H9 (cell line): Measurements from ENCODE around the gene ERC2. TPM values are rescaled to one million over a fixed set of nuclear protein-coding genes. Genes with fewer than 3 reads are reported as not detected.

Experiments
- DNase-seq: peaks from one replicate; pipeline ENCODE4 v3.0.0-alpha.2; 2017
- H2AFZ ChIP-seq: one replicate; pipeline ENCODE4 v1.6.1; 2013; ENCODE audit warnings: mild to moderate bottlenecking, low read length, control low read depth, moderate library complexity
- H2AK5ac ChIP-seq: 2 replicates; pipeline ENCODE4 v1.6.1; 2013; ENCODE audit warnings: low read length, control low read depth, mixed read lengths; ENCODE audit not compliant: insufficient read length
- H2BK120ac ChIP-seq: one replicate; pipeline ENCODE4 v1.6.1; 2013; ENCODE audit warnings: low read depth, mild to moderate bottlenecking, low read length, control low read depth, inconsistent platforms; ENCODE audit not compliant: poor library complexity, severe bottlenecking
- H2BK12ac ChIP-seq: 2 replicates; pipeline ENCODE4 v1.6.1; 2013; ENCODE audit warnings: low read length, control low read depth, mixed read lengths, low read depth; ENCODE audit not compliant: insufficient read length
- H2BK15ac ChIP-seq: 2 replicates; pipeline ENCODE4 v1.6.1; 2013; ENCODE audit warnings: low read depth, low read length, control low read depth
- H2BK20ac ChIP-seq: one replicate; pipeline ENCODE4 v1.6.1; 2013; ENCODE audit warnings: low read depth, mild to moderate bottlenecking, low read length, control low read depth, inconsistent platforms; ENCODE audit not compliant: poor library complexity, severe bottlenecking
- H2BK5ac ChIP-seq: 2 replicates; pipeline ENCODE4 v1.6.1; 2013; ENCODE audit warnings: low read length, control low read depth, mixed read lengths; ENCODE audit not compliant: insufficient read length
- H3K14ac ChIP-seq: 2 replicates; pipeline ENCODE4 v1.6.1; 2013; ENCODE audit warnings: low read length, control low read depth; ENCODE audit not compliant: insufficient read depth
- H3K18ac ChIP-seq: 2 replicates; pipeline ENCODE4 v1.6.1; 2013; ENCODE audit warnings: low read depth, mild to moderate bottlenecking, mixed read lengths, low read length, control low read depth; ENCODE audit not compliant: insufficient read length
- H3K23ac ChIP-seq: 2 replicates; pipeline ENCODE4 v1.6.1; 2013; ENCODE audit warnings: low read length, control low read depth, mixed read lengths, low read depth; ENCODE audit not compliant: insufficient read length
- H3K23me2 ChIP-seq: 2 replicates; pipeline ENCODE4 v1.6.1; 2013; ENCODE audit warnings: low read depth, mild to moderate bottlenecking, mixed read lengths, low read length, control low read depth; ENCODE audit not compliant: insufficient read length, poor library complexity, severe bottlenecking
- H3K27ac ChIP-seq: 2 replicates; pipeline ENCODE4 v1.5.1; 2013; ENCODE audit warnings: low read length, control low read depth, mixed read lengths, low read depth; ENCODE audit not compliant: insufficient read length
- H3K27me3 ChIP-seq: 2 replicates; pipeline ENCODE4 v1.6.1; 2013; ENCODE audit warnings: low read length, control low read depth, inconsistent platforms; ENCODE audit not compliant: insufficient read depth
- H3K4ac ChIP-seq: 2 replicates; pipeline ENCODE4 v1.6.1; 2013; ENCODE audit warnings: low read depth, mild to moderate bottlenecking, control low read depth, inconsistent platforms, low read length, moderate library complexity
- H3K4me1 ChIP-seq: 2 replicates; pipeline ENCODE4 v1.6.1; 2013; ENCODE audit warnings: low read length, control low read depth, inconsistent platforms; ENCODE audit not compliant: insufficient read depth
- H3K4me2 ChIP-seq: 2 replicates; pipeline ENCODE4 v1.6.1; 2013; ENCODE audit warnings: low read length, control low read depth, mixed read lengths; ENCODE audit not compliant: insufficient read length, insufficient read depth
- H3K56ac ChIP-seq: 2 replicates; pipeline ENCODE4 v1.6.1; 2013; ENCODE audit warnings: low read depth, mild to moderate bottlenecking, mixed read lengths, low read length, control low read depth; ENCODE audit not compliant: insufficient read length
- H3K79me1 ChIP-seq: 2 replicates; pipeline ENCODE4 v1.6.1; 2013; ENCODE audit warnings: low read depth, mild to moderate bottlenecking, moderate library complexity, low read length, control low read depth, inconsistent platforms; ENCODE audit not compliant: insufficient read depth, poor library complexity, severe bottlenecking
- H3K79me2 ChIP-seq: 2 replicates; pipeline ENCODE4 v1.6.1; 2013; ENCODE audit warnings: low read length, control low read depth, inconsistent platforms; ENCODE audit not compliant: insufficient read depth
- H3K9ac ChIP-seq: 2 replicates; pipeline ENCODE4 v1.6.1; 2013; ENCODE audit warnings: low read length, control low read depth, mixed read lengths; ENCODE audit not compliant: insufficient read length; ENCODE audit errors: extremely low read depth
- H3K9me3 ChIP-seq: one replicate; pipeline ENCODE4 v1.6.1; 2013; ENCODE audit warnings: low read depth, low read length, inconsistent platforms; ENCODE audit not compliant: control insufficient read depth
- H3T11ph ChIP-seq: one replicate; pipeline ENCODE4 v1.6.1; 2013; ENCODE audit warnings: mild to moderate bottlenecking, low read length, control low read depth, inconsistent platforms
- H4K20me1 ChIP-seq: one replicate; pipeline ENCODE4 v1.6.1; 2013; ENCODE audit not compliant: control insufficient read depth, insufficient read length, insufficient read depth
- H4K5ac ChIP-seq: 2 replicates; pipeline ENCODE4 v1.6.1; 2013; ENCODE audit warnings: low read depth, mild to moderate bottlenecking, mixed read lengths, low read length, control low read depth; ENCODE audit not compliant: insufficient read length
- H4K8ac ChIP-seq: replicated peaks from 2 replicates; pipeline ENCODE4 v1.6.1; 2013; ENCODE audit warnings: low read length, control low read depth, mixed read lengths, low read depth; ENCODE audit not compliant: insufficient read length
- H4K91ac ChIP-seq: 2 replicates; pipeline ENCODE4 v1.6.1; 2013; ENCODE audit warnings: low read depth, mild to moderate bottlenecking, moderate library complexity, mixed read lengths, low read length, control low read depth; ENCODE audit not compliant: insufficient read length
- H3K27ac Mint-ChIP-seq, 3 experiments: 2 replicates in 2 of 3; 3 replicates in 1 of 3; pipeline ENCODE4 v1.8.0; 2020 to 2021; ENCODE audit warnings: mixed read lengths in 3 of 3, mild to moderate bottlenecking in 1 of 3, moderate library complexity in 1 of 3
- H3K27me3 Mint-ChIP-seq: 2 replicates; pipeline ENCODE4 v1.8.0; 2021; ENCODE audit warnings: low read depth, mild to moderate bottlenecking, moderate library complexity, mixed read lengths
- H3K36me3 Mint-ChIP-seq, 3 experiments: 2 replicates in 2 of 3; 3 replicates in 1 of 3; pipeline ENCODE4 v1.8.0; 2020 to 2021; ENCODE audit warnings: low read depth in 3 of 3, mixed read lengths in 3 of 3; ENCODE audit not compliant: insufficient read depth in 1 of 3
- H3K4me1 Mint-ChIP-seq, 2 experiments: 2 replicates each; pipeline ENCODE4 v1.8.0; 2020; ENCODE audit warnings: mixed read lengths in 2 of 2
- H3K4me3 Mint-ChIP-seq, 2 experiments: 2 replicates in 1 of 2; 3 replicates in 1 of 2; pipeline ENCODE4 v1.8.0; 2020 to 2021; ENCODE audit warnings: mild to moderate bottlenecking in 2 of 2, mixed read lengths in 2 of 2, moderate library complexity in 1 of 2
- H3K9me3 Mint-ChIP-seq, 2 experiments: 2 replicates in 1 of 2; 3 replicates in 1 of 2; pipeline ENCODE4 v1.8.0; 2020; ENCODE audit warnings: mild to moderate bottlenecking in 2 of 2, mixed read lengths in 2 of 2, moderate library complexity in 1 of 2
- WGBS: extraction: QIAGEN DNeasy Blood & Tissue Kit; methylation state at CpG from one replicate; pipeline ENCODE4 v1.1.7; 2013; ENCODE audit warnings: missing lambda C conversion rate, low lambda C conversion rate, mixed read lengths; ENCODE audit not compliant: insufficient read length; ENCODE audit errors: extremely low coverage; 5-methylcytosine and 5-hydroxymethylcytosine counted together
- total RNA-seq: library from RNA; stranded (reverse); gene quantifications from 2 replicates; pipeline ENCODE4 v1.2.1, GENCODE V29; 2021
- TF ChIP-seq, protein P1 (sequence below): fragments of 200-600 bp; sonication (generic); conservative IDR thresholded peaks from 3 replicates; pipeline ENCODE4 v1.8.0; 2021; ENCODE audit warnings: antibody characterized with exemption, mild to moderate bottlenecking

ERC2 gene
- total RNA-seq, 1 experiment from 2014 or later: 15.4 TPM

DNA sequence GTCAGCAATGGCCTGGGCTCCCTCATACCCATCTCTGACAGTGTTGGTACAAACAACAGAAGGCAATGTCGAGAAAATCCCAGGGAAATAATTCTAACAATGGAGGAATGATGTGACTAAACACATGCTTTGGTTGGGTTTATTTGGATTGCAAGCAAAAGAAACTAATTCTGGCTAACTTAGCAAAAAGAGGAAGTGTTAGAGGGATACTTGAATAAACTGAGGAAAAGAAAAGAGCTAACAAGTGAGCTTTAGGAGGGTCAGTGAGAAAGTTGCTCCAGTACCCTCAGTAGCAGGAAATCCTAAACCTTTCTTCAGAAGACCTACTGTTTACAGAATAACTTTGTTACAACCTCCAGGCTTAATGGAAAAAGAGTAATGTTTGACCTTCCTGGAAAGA lies 716.5 kb downstream of the ERC2 start:
- Mint-ChIP-seq H3K4me1 (peaks cover 19 to 22% of the 10 kb centered on the region in 2 experiments), H3K27ac (no peak overlapping the region), H3K27me3 (no peaks in the 10 kb centered on the region), H3K9me3 (no peaks in the 10 kb centered on the region; a peak in 1 of 5 replicates), H3K36me3 (no peaks in the 10 kb centered on the region), H3K4me3 (no peak overlapping the region)
- H3K56ac ChIP-seq: no peak overlapping the region
- TF ChIP-seq, protein P1, sequence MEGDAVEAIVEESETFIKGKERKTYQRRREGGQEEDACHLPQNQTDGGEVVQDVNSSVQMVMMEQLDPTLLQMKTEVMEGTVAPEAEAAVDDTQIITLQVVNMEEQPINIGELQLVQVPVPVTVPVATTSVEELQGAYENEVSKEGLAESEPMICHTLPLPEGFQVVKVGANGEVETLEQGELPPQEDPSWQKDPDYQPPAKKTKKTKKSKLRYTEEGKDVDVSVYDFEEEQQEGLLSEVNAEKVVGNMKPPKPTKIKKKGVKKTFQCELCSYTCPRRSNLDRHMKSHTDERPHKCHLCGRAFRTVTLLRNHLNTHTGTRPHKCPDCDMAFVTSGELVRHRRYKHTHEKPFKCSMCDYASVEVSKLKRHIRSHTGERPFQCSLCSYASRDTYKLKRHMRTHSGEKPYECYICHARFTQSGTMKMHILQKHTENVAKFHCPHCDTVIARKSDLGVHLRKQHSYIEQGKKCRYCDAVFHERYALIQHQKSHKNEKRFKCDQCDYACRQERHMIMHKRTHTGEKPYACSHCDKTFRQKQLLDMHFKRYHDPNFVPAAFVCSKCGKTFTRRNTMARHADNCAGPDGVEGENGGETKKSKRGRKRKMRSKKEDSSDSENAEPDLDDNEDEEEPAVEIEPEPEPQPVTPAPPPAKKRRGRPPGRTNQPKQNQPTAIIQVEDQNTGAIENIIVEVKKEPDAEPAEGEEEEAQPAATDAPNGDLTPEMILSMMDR: no peak
- no peak overlapping the region for H3K27ac ChIP-seq
- H3K4me1 ChIP-seq: peaks cover 3% of the 10 kb centered on the region; the same call in 1 of the 2 replicates
- no peak overlapping the region for H2AFZ ChIP-seq
- no peaks in the 10 kb centered on the region for H4K20me1 ChIP-seq
- H3T11ph ChIP-seq: no peak overlapping the region
- H2BK5ac ChIP-seq: no peak overlapping the region
- H2BK120ac ChIP-seq: no peak overlapping the region
- H4K91ac ChIP-seq: no peak overlapping the region
- H3K23me2 ChIP-seq: no peaks in the 10 kb centered on the region
- no peak overlapping the region for H3K23ac ChIP-seq
- H3K14ac ChIP-seq: no peak overlapping the region
- no peak overlapping the region for H4K5ac ChIP-seq
- no CpG with 5 or more reads among the region's 1 CpG for WGBS
- no peak overlapping the region for H4K8ac ChIP-seq
- no peak overlapping the region for H3K4me2 ChIP-seq
- H3K9ac ChIP-seq: no peak overlapping the region
- no peak overlapping the region for H2BK20ac ChIP-seq
- H3K27me3 ChIP-seq: no peaks in the 10 kb centered on the region
- no peaks in the 10 kb centered on the region for H3K79me2 ChIP-seq
- H2BK12ac ChIP-seq: no peak overlapping the region
- no peaks in the 10 kb centered on the region for H3K79me1 ChIP-seq
- no peak overlapping the region for H2BK15ac ChIP-seq
- H3K9me3 ChIP-seq: no peaks in the 10 kb centered on the region
- no peak overlapping the region for H3K4ac ChIP-seq
- no peak for DNase-seq
- no peak overlapping the region for H2AK5ac ChIP-seq
- H3K18ac ChIP-seq: no peak overlapping the region
